ENCODE data around the gene ACRBP.
A peak's percentile ranks its signal among the peaks of the same experiment; 100 is the strongest.

Gene ACRBP

GRCh38 chr12:6626654-6627283 is 20.5 kb downstream of the ACRBP start:
- FAIRE-seq, result peak; percentile 80
- TF ChIP-seq SPI1 (IDR thresholded peaks at IDR 0.05; ENCODE audit: low read depth, low read length) (peak; percentile 38; the same call in 1 of the 2 replicates), POLR2A (IDR thresholded peaks at IDR 0.05; ENCODE audit: low read depth, low read length) (no peak), POLR2AphosphoS5 (IDR thresholded peaks at IDR 0.05; ENCODE audit: low read depth, low read length) (no peak)

GRCh38 chr12:6620885-6621274 is 26.4 kb downstream of the ACRBP start:
- FAIRE-seq (no peak), DNase-seq (ENCODE audit: insufficient read length, low spot score) (no peak)
- TF ChIP-seq POLR2A (IDR thresholded peaks at IDR 0.05; ENCODE audit: low read depth, low read length) (no peak), PAX5 (IDR thresholded peaks at IDR 0.05; ENCODE audit: insufficient read depth, low read length, severe bottlenecking) (no peak), POU2F2 (IDR thresholded peaks at IDR 0.05; ENCODE audit: low read depth, low read length) (no peak), SPI1 (IDR thresholded peaks at IDR 0.05; ENCODE audit: low read depth, low read length) (no peak)

More at GRCh38 chr12:6626654-6627283, 20.5 kb downstream of the ACRBP start:
- DNase-seq (ENCODE audit: insufficient read length, low spot score), result no peak

- TF ChIP-seq PAX5 (IDR thresholded peaks at IDR 0.05; ENCODE audit: insufficient read depth, low read length, severe bottlenecking) (no peak), POU2F2 (IDR thresholded peaks at IDR 0.05; ENCODE audit: low read depth, low read length) (no peak), SPI1 (IDR thresholded peaks at IDR 0.05; ENCODE audit: low read depth, low read length) (no peak), POLR2A (IDR thresholded peaks at IDR 0.05; ENCODE audit: low read depth, low read length) (no peak), POLR2AphosphoS5 (IDR thresholded peaks at IDR 0.05; ENCODE audit: low read depth, low read length) (no peak), TAF1 (IDR thresholded peaks at IDR 0.05; ENCODE audit: low read depth, low read length) (no peak)
- no peak for DNase-seq (ENCODE audit: insufficient read length, low spot score)
- FAIRE-seq, result no peak
Observed at GRCh38 chr12:6620137-6620884, 26.9 kb downstream of the ACRBP start.

GRCh38 chr12:6618483-6619225 is 28.6 kb downstream of the ACRBP start:
- no peak for TF ChIP-seq SPI1 (IDR thresholded peaks at IDR 0.05; ENCODE audit: low read depth, low read length)
- TF ChIP-seq POLR2AphosphoS5 (IDR thresholded peaks at IDR 0.05; ENCODE audit: low read depth, low read length), result no peak
- no peak for TF ChIP-seq TAF1 (IDR thresholded peaks at IDR 0.05; ENCODE audit: low read depth, low read length)
- no peak for TF ChIP-seq PAX5 (IDR thresholded peaks at IDR 0.05; ENCODE audit: insufficient read depth, low read length, severe bottlenecking)
- no peak for TF ChIP-seq POU2F2 (IDR thresholded peaks at IDR 0.05; ENCODE audit: low read depth, low read length)
- no peak for TF ChIP-seq POLR2A (IDR thresholded peaks at IDR 0.05; ENCODE audit: low read depth, low read length)
- DNase-seq (ENCODE audit: insufficient read length, low spot score), result no peak
- FAIRE-seq, result no peak

- FAIRE-seq (no peak), DNase-seq (ENCODE audit: insufficient read length, low spot score) (no peak)
- TF ChIP-seq POU2F2 (IDR thresholded peaks at IDR 0.05; ENCODE audit: low read depth, low read length), result no peak
- TF ChIP-seq POLR2A (IDR thresholded peaks at IDR 0.05; ENCODE audit: low read depth, low read length), result no peak
- TF ChIP-seq SPI1 (IDR thresholded peaks at IDR 0.05; ENCODE audit: low read depth, low read length), result no peak
- no peak for TF ChIP-seq TAF1 (IDR thresholded peaks at IDR 0.05; ENCODE audit: low read depth, low read length)
- no peak for TF ChIP-seq POLR2AphosphoS5 (IDR thresholded peaks at IDR 0.05; ENCODE audit: low read depth, low read length)
Observed at GRCh38 chr12:6615802-6616201, 31.4 kb downstream of the ACRBP start.

- TF ChIP-seq SPI1 (IDR thresholded peaks at IDR 0.05; ENCODE audit: low read depth, low read length), result no peak
- TF ChIP-seq TAF1 (IDR thresholded peaks at IDR 0.05; ENCODE audit: low read depth, low read length), result no peak
- DNase-seq (ENCODE audit: insufficient read length, low spot score), result no peak
- no peak for FAIRE-seq
Observed at GRCh38 chr12:6614513-6615172, 32.6 kb downstream of the ACRBP start.

GRCh38 chr12:6613776-6614512 is 33.3 kb downstream of the ACRBP start:
- DNase-seq (ENCODE audit: insufficient read length, low spot score) (no peak), FAIRE-seq (peak; percentile 76)
- TF ChIP-seq POLR2A (IDR thresholded peaks at IDR 0.05; ENCODE audit: low read depth, low read length), result no peak
- no peak for TF ChIP-seq PAX5 (IDR thresholded peaks at IDR 0.05; ENCODE audit: insufficient read depth, low read length, severe bottlenecking)
- no peak for TF ChIP-seq SPI1 (IDR thresholded peaks at IDR 0.05; ENCODE audit: low read depth, low read length)
- no peak for TF ChIP-seq POLR2AphosphoS5 (IDR thresholded peaks at IDR 0.05; ENCODE audit: low read depth, low read length)
- TF ChIP-seq POU2F2 (IDR thresholded peaks at IDR 0.05; ENCODE audit: low read depth, low read length), result no peak
- no peak for TF ChIP-seq TAF1 (IDR thresholded peaks at IDR 0.05; ENCODE audit: low read depth, low read length)

- DNase-seq (ENCODE audit: insufficient read length, low spot score) (no peak), FAIRE-seq (peak; percentile 28)
- TF ChIP-seq POLR2A (IDR thresholded peaks at IDR 0.05; ENCODE audit: low read depth, low read length), result no peak
- no peak for TF ChIP-seq POLR2AphosphoS5 (IDR thresholded peaks at IDR 0.05; ENCODE audit: low read depth, low read length)
- TF ChIP-seq SPI1 (IDR thresholded peaks at IDR 0.05; ENCODE audit: low read depth, low read length), result no peak
- TF ChIP-seq PAX5 (IDR thresholded peaks at IDR 0.05; ENCODE audit: insufficient read depth, low read length, severe bottlenecking), result no peak
- no peak for TF ChIP-seq POU2F2 (IDR thresholded peaks at IDR 0.05; ENCODE audit: low read depth, low read length)
- no peak for TF ChIP-seq TAF1 (IDR thresholded peaks at IDR 0.05; ENCODE audit: low read depth, low read length)
Observed at GRCh38 chr12:6613015-6613775, 34.0 kb downstream of the ACRBP start.
